ENCODE measurements around the gene DNASE2B. TPM values are rescaled to one million over a fixed set of nuclear protein-coding genes. Genes with fewer than 3 reads are reported as not detected.

Gene DNASE2B
- total RNA-seq, 1 experiment from 2014 or later, result not detected

- no peaks in the 10 kb centered on the region for H3K4me1 Mint-ChIP-seq
- Histone ChIP-seq H3K4me1 (ENCODE audit: insufficient read depth, low read length) (no peaks in the 10 kb centered on the region), H3K27me3 (ENCODE audit: insufficient read depth, low read length) (no peaks in the 10 kb centered on the region), H2BK5ac (ENCODE audit: insufficient read length, low read length) (no peak overlapping the region), H3K56ac (ENCODE audit: insufficient read length, low read depth, low read length) (no peak overlapping the region), H2AK5ac (ENCODE audit: insufficient read length, low read length) (no peak overlapping the region), H3K27ac (ENCODE audit: insufficient read length, low read depth, low read length) (no peak overlapping the region), H3K79me2 (ENCODE audit: insufficient read depth, low read length) (no peaks in the 10 kb centered on the region), H3K18ac (ENCODE audit: insufficient read length, low read depth, low read length) (no peak overlapping the region), H3K4me2 (ENCODE audit: insufficient read depth, insufficient read length, low read length) (no peak overlapping the region), H2BK120ac (ENCODE audit: low read depth, low read length, poor library complexity, severe bottlenecking) (no peak overlapping the region), H3K9me3 (ENCODE audit: control insufficient read depth, low read depth, low read length) (no peaks in the 10 kb centered on the region), H3K14ac (ENCODE audit: insufficient read depth, low read length) (no peak overlapping the region), H3K4ac (ENCODE audit: low read depth, low read length) (no peak overlapping the region), H2BK20ac (ENCODE audit: low read depth, low read length, poor library complexity, severe bottlenecking) (no peak overlapping the region), H3K23me2 (ENCODE audit: insufficient read length, low read depth, low read length, poor library complexity, severe bottlenecking) (no peaks in the 10 kb centered on the region), H2BK12ac (ENCODE audit: insufficient read length, low read depth, low read length) (no peak overlapping the region), H4K20me1 (ENCODE audit: control insufficient read depth, insufficient read depth, insufficient read length) (no peaks in the 10 kb centered on the region), H3K23ac (ENCODE audit: insufficient read length, low read depth, low read length) (no peak overlapping the region), H3K9ac (ENCODE audit: extremely low read depth, insufficient read length, low read length) (no peak overlapping the region), H4K8ac (replicated peaks; ENCODE audit: insufficient read length, low read depth, low read length) (no peak overlapping the region), H3T11ph (ENCODE audit: low read length) (no peak overlapping the region), H2BK15ac (ENCODE audit: low read depth, low read length) (no peak overlapping the region), H4K5ac (ENCODE audit: insufficient read length, low read depth, low read length) (no peak overlapping the region), H4K91ac (ENCODE audit: insufficient read length, low read depth, low read length) (no peak overlapping the region), H2AFZ (ENCODE audit: low read length) (no peak overlapping the region), H3K79me1 (ENCODE audit: insufficient read depth, low read depth, low read length, poor library complexity, severe bottlenecking) (no peaks in the 10 kb centered on the region)
- H3K4me3 Mint-ChIP-seq, result no peak overlapping the region
- H3K27ac Mint-ChIP-seq, result no peak overlapping the region
- H3K36me3 Mint-ChIP-seq (ENCODE audit: insufficient read depth in 1 of 3, low read depth in 3 of 3), result 0 out of 7 replicates have a peak, but pooled peaks cover 0 to 2% (median 0%) of the 10 kb centered on the region in 3 experiments
- no peak for TF ChIP-seq CTCF (conservative IDR thresholded peaks at IDR 0.05)
- DNase-seq, result no peak
- no CpG with 5 or more reads among the region's 2 CpGs for WGBS (ENCODE audit: extremely low coverage, insufficient read length, low lambda C conversion rate)
- H3K9me3 Mint-ChIP-seq, result peaks cover 0 to 11% of the 10 kb centered on the region in 2 experiments; a peak in 2 of 5 replicates
- peaks cover 18% of the 10 kb centered on the region for H3K27me3 Mint-ChIP-seq (ENCODE audit: low read depth)
Observed at GRCh38 chr1:84450910-84451309, 52.6 kb downstream of the DNASE2B start.

All from H9 (cell line).